ENCODE data around the gene OR7G1. TPM values are rescaled to one million over a fixed set of nuclear protein-coding genes. Genes with fewer than 3 reads are reported as not detected.

Gene OR7G1
- polyA plus RNA-seq (2011; rRNA removed) (not detected in 2 replicates), polyA plus RNA-seq (2017; fragmentation: RNase III; extraction: RNeasy Plus Mini Kit Qiagen cat#74134 plus additional on column Dnase treatment) (not detected in 3 replicates), polyA minus RNA-seq (2011; rRNA and poly(A)+ RNA removed) (not detected in 2 replicates)
- not detected in 2 replicates for polyA plus RNA-seq (2012; cell fraction: cytosol; rRNA removed)
- polyA plus RNA-seq (2012; cell fraction: nucleus; rRNA removed) = not detected in 2 replicates

GRCh38 chr19:9115307-9115813 is at the start of gene OR7G1:
OR7G1 (minus strand) TSS chr19:9115763; CDS start chr19:9115763, 0 bp downstream.
- Histone ChIP-seq H3K4me3 (no peak within 1 kb of the TSS), H3K27ac (no peak within 1 kb of the TSS), H3K4me2 (no peak within 1 kb of the TSS), H3K9me3 (no peaks in the 10 kb centered on the region), H3K4me1 (no peaks in the 10 kb centered on the region)
- no peak for DNase-seq (ENCODE audit: low read depth in 1 of 2, low spot score in 1 of 2)
- WGBS (ENCODE audit: missing lambda C conversion rate) = 26% methylated on average over 2 of the region's 2 CpGs
- TF ChIP-seq RARB (CRISPR knock-in tag; IDR thresholded peaks at IDR 0.05) (no peak), HDAC2 (IDR thresholded peaks at IDR 0.05) (no peak), SREBF2 (IDR thresholded peaks at IDR 0.05) (no peak), TP53 (CRISPR knock-in tag; IDR thresholded peaks at IDR 0.05) (no peak), SMC3 (IDR thresholded peaks at IDR 0.05) (no peak), ESRRA (IDR thresholded peaks at IDR 0.05; ENCODE audit: borderline replicate concordance, low read length) (no peak), NR3C1 (IDR thresholded peaks at IDR 0.05) (no peak), ELK1 (IDR thresholded peaks at IDR 0.05; ENCODE audit: low read depth, low read length) (no peak), E2F6 (IDR thresholded peaks at IDR 0.05; ENCODE audit: borderline replicate concordance, low read depth) (no peak), HOXB5 (CRISPR knock-in tag; IDR thresholded peaks at IDR 0.05) (no peak), MAFK (IDR thresholded peaks at IDR 0.05; ENCODE audit: partially characterized antibody) (no peak), NPAS2 (CRISPR knock-in tag; IDR thresholded peaks at IDR 0.05; ENCODE audit: borderline replicate concordance) (no peak), CBX8 (IDR thresholded peaks at IDR 0.05) (no peak), HOXB13 (CRISPR knock-in tag; IDR thresholded peaks at IDR 0.05; ENCODE audit: low read depth) (no peak), JUN (IDR thresholded peaks at IDR 0.05) (no peak), CEBPB (IDR thresholded peaks at IDR 0.05) (no peak), BCL3 (IDR thresholded peaks at IDR 0.05) (no peak), TFCP2L1 (CRISPR knock-in tag; IDR thresholded peaks at IDR 0.05) (no peak), ZNF302 (CRISPR knock-in tag; IDR thresholded peaks at IDR 0.05) (no peak)
- ChIA-PET POLR2A (no interaction called here), CTCF (no interaction called here)
- no peak for ATAC-seq
- FAIRE-seq = no peak

- TF ChIP-seq JUN (IDR thresholded peaks at IDR 0.05) (no peak), POLR2A (IDR thresholded peaks at IDR 0.05; ENCODE audit: low read length) (no peak), KDM5A (IDR thresholded peaks at IDR 0.05) (no peak), CBX2 (IDR thresholded peaks at IDR 0.05; ENCODE audit: borderline replicate concordance, low read depth) (no peak), ATOH8 (CRISPR knock-in tag; IDR thresholded peaks at IDR 0.05; ENCODE audit: low read depth) (no peak), CHD4 (IDR thresholded peaks at IDR 0.05; ENCODE audit: borderline replicate concordance) (no peak)
- no peak overlapping the region for H3K4me3 ChIP-seq
- H3K27ac ChIP-seq = no peak overlapping the region
- ChIA-PET CTCF (no interaction called here), POLR2A (no interaction called here)
- WGBS (ENCODE audit: missing lambda C conversion rate) = 79% methylated on average over 3 of the region's 3 CpGs
- H3K4me2 ChIP-seq = no peak overlapping the region
- ATAC-seq (no peak), FAIRE-seq (no peak), DNase-seq (ENCODE audit: low read depth in 1 of 2, low spot score in 1 of 2) (no peak)
- no peaks in the 10 kb centered on the region for H3K4me1 ChIP-seq
- peaks cover 70% of the 10 kb centered on the region for H3K9me3 ChIP-seq
Observed at GRCh38 chr19:9165261-9165660, 49.7 kb upstream of the OR7G1 start.

Measured in A549 (cell line).